Coronary artery (tissue), 2 donors: ENCODE data around the gene PRSS36.

Source experiments
- DNase-seq: peaks from one replicate; pipeline ENCODE4 v3.0.0-alpha.2; 2017; ENCODE audit warnings: low spot score
- H3K27ac ChIP-seq, 2 donors: fragments of 200-600 bp; sonication (generic); one replicate each; pipeline ENCODE4 v1.5.1; 2016 to 2019
- H3K4me3 ChIP-seq: fragments of 200-600 bp; sonication (generic); 2 replicates; pipeline ENCODE4 v1.5.1; 2016; ENCODE audit warnings: mild to moderate bottlenecking, moderate library complexity
- CTCF ChIP-seq: fragments of 200-600 bp; sonication (generic); IDR thresholded peaks from one replicate; pipeline ENCODE4 v1.5.1; 2019; ENCODE audit warnings: antibody characterized with exemption

The PRSS36 gene

GRCh38 chr16:31117384-31118222 lies 32.3 kb downstream of the PRSS36 start, which contains the start of gene KAT8:
KAT8 (plus strand) TSS chr16:31117664; CDS start chr16:31117682, 18 bp downstream.
- peak within 1 kb of the TSS; percentile 99 for H3K4me3 ChIP-seq
- H3K27ac ChIP-seq: peak within 1 kb of the TSS; percentile 97 to 100
- DNase-seq: peak; percentile 99
- no peak for TF ChIP-seq CTCF

- no peak overlapping the region for H3K4me3 ChIP-seq
- DNase-seq: no peak
- H3K27ac ChIP-seq: peak overlapping the region in 1 of 2 donors; percentile 60
- no peak for TF ChIP-seq CTCF
These were observed 35.4 kb downstream of the PRSS36 start for GRCh38 chr16:31114468-31114867.

- DNase-seq: no peak
- no peak overlapping the region for H3K4me3 ChIP-seq
- TF ChIP-seq CTCF: no peak
- peak overlapping the region in 1 of 2 donors; percentile 60 for H3K27ac ChIP-seq
These were observed 36.4 kb downstream of the PRSS36 start for GRCh38 chr16:31113121-31114120.

- no peak overlapping the region for H3K4me3 ChIP-seq
- H3K27ac ChIP-seq: peak overlapping the region in 1 of 2 donors; percentile 60
- no peak for TF ChIP-seq CTCF
- DNase-seq: no peak
These were observed 37.2 kb downstream of the PRSS36 start for GRCh38 chr16:31112711-31113110.

- TF ChIP-seq CTCF: no peak
- Histone ChIP-seq H3K27ac (no peak overlapping the region), H3K4me3 (no peak overlapping the region)
- DNase-seq: no peak
These were observed 37.9 kb downstream of the PRSS36 start for GRCh38 chr16:31111881-31112466.

- H3K27ac ChIP-seq: no peak overlapping the region
- TF ChIP-seq CTCF: no peak
- H3K4me3 ChIP-seq: no peak overlapping the region
- no peak for DNase-seq
These were observed 39.5 kb downstream of the PRSS36 start for GRCh38 chr16:31110106-31111034.
